ENCODE measurements around the gene FFAR2.
"Not testable (repeated sequence)": the region's sequence is repeated elsewhere in the genome, so short reads cannot be mapped to it uniquely, and the experiment has no call there.

Gene FFAR2

DNA sequence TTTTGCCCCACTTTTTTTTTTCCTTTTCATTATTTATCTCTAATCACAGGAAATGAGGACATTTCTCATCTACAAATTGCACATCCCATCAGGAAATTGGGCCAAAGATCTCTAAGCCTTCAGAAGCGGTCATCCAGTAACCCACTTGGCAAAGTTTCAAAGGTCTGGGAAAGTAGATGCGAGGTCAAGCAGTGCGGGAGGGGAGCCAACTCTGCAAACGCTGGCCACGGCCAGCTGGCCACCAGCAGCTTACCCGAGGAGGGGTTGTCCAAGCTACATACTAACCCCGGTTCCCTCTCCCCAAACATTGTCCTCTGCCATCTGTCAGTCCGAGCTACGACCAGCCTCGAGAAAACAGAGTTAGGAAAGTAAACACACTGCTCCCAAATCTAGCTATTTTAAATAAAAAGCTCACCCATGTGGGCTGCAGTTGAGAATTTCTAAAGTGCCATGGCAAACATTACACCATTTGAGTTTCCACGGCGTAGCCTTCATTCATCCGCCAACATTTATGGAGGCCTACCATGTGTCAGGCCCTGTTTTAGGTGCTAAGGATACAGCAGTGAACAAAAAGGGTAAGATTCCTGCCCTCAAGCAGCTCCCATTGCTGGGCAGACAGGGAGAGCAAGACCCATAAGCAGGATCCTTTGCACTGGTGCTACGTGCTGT, 11.5 kb downstream of the FFAR2 start:
- in situ Hi-C loops (cut with MboI; ENCODE audit: low sequenced_read_pairs, unreplicated experiment), result loop anchor here (10.0 kb wide), 1 partner anchor 105 kb away; the partner anchor contains the start of gene FFAR3
- DNase-seq (ENCODE audit: low spot score), result no peak
- TF ChIP-seq, protein P1, sequence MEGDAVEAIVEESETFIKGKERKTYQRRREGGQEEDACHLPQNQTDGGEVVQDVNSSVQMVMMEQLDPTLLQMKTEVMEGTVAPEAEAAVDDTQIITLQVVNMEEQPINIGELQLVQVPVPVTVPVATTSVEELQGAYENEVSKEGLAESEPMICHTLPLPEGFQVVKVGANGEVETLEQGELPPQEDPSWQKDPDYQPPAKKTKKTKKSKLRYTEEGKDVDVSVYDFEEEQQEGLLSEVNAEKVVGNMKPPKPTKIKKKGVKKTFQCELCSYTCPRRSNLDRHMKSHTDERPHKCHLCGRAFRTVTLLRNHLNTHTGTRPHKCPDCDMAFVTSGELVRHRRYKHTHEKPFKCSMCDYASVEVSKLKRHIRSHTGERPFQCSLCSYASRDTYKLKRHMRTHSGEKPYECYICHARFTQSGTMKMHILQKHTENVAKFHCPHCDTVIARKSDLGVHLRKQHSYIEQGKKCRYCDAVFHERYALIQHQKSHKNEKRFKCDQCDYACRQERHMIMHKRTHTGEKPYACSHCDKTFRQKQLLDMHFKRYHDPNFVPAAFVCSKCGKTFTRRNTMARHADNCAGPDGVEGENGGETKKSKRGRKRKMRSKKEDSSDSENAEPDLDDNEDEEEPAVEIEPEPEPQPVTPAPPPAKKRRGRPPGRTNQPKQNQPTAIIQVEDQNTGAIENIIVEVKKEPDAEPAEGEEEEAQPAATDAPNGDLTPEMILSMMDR (IDR thresholded peaks at IDR 0.05; ENCODE audit: borderline replicate concordance, control extremely low read depth, extremely low read depth, insufficient read depth, missing control alignments), result no peak

DNA sequence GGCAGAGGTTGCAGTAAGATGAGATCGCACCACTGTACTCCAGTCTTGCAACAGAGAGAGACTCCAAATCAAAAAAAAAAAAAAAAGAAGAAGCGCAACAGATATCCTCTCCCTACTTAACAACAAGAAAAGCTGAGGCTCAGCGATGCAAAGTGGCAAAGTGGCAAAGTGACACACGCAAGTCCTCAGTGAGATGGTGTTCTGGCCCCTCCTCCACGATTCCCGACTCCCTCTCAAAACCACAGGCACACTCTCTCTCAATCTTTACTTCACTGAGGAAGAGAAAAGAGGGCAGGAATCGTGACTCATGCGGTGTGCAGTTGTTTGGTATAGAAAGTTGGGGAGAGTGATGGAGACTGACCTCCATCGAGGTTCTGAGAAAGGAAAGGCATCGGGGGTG, 12.6 kb downstream of the FFAR2 start:
- in situ Hi-C loops (cut with MboI; ENCODE audit: low sequenced_read_pairs, unreplicated experiment), result loop anchor here (10.0 kb wide), 1 partner anchor 106 kb away; the partner anchor contains the start of gene FFAR3
- no peak for DNase-seq (ENCODE audit: low spot score)
- TF ChIP-seq, protein P1 (IDR thresholded peaks at IDR 0.05; ENCODE audit: borderline replicate concordance, control extremely low read depth, extremely low read depth, insufficient read depth, missing control alignments), result no peak

DNA sequence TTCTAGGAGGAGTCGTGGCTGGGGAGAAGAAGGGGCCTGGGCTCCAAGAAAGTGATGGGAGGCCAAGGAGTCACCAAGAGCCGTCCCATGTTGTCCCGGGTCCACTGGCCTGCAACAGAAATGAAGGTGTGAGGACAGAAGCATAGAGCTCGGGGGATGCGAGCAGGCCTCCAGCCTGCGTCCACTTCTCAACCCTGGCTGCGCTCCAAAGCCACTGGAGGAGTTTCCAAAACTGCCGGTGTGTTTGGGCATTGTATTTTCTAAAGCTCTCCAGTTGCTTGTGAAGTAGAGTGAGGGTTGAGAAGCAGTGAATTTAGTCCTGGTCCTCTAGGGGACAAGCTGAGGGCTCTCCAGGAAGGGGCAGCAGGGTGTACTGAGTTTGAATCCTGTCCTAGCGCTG, 13.0 kb downstream of the FFAR2 start:
- in situ Hi-C loops (cut with MboI; ENCODE audit: low sequenced_read_pairs, unreplicated experiment), result loop anchor here (10.0 kb wide), 1 partner anchor 106 kb away; the partner anchor contains the start of gene FFAR3
- TF ChIP-seq, protein P1 (IDR thresholded peaks at IDR 0.05; ENCODE audit: borderline replicate concordance, control extremely low read depth, extremely low read depth, insufficient read depth, missing control alignments), result no peak

DNA sequence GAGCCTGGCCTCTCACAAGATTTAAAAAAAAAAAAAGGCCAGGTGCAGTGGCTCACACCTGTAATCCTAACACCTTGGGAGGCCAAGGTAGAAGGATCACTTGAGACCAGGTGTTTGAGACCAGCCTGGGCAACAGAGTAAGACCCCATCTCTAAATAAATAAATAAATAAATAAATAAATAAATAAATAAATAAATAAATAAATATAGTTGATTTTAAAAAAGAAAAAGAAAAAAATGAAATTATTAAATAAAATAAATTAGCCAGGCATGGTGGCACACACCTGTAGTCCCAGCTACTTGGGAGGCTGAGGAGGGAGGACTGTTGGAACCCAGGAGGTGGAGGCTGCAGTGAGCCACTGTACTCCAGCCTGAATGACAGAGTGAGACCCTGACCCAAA, 13.7 kb downstream of the FFAR2 start:
- DNase-seq (ENCODE audit: low spot score), result not testable (repeated sequence)
- in situ Hi-C loops (cut with MboI; ENCODE audit: low sequenced_read_pairs, unreplicated experiment), result loop anchor here (10.0 kb wide), 1 partner anchor 107 kb away; the partner anchor contains the start of gene FFAR3

More for the DNA sequence above, 13.0 kb downstream of the FFAR2 start:
- DNase-seq (ENCODE audit: low spot score), result no peak

DNA sequence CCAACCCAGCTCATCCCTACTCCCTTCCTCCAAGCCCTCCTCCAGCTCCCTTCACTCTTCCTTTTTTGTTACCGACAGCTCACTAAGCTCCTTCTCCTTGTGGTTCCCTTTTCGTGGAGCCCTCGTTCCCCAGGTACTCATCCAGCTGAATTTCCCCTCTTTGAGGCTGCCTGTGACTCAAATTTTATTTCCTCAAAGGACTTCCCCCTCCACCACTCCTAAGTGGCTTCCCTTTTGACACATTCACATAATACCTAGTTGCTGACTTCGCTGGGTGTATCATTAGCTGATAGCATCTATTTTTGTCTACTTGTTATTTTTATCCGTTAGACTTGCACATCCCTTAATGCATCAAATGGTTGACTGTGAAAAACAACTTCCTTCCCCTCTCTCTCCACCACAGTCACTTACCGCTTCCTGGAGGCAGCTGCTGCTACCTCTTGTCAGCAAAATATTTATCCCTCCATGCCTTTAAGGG, 14.5 kb downstream of the FFAR2 start:
- in situ Hi-C loops (cut with MboI; ENCODE audit: low sequenced_read_pairs, unreplicated experiment), result loop anchor here (10.0 kb wide), 1 partner anchor 108 kb away; the partner anchor contains the start of gene FFAR3
- DNase-seq (ENCODE audit: low spot score), result peak; percentile 79
- TF ChIP-seq, protein P1 (IDR thresholded peaks at IDR 0.05; ENCODE audit: borderline replicate concordance, control extremely low read depth, extremely low read depth, insufficient read depth, missing control alignments), result peak; percentile 24

DNA sequence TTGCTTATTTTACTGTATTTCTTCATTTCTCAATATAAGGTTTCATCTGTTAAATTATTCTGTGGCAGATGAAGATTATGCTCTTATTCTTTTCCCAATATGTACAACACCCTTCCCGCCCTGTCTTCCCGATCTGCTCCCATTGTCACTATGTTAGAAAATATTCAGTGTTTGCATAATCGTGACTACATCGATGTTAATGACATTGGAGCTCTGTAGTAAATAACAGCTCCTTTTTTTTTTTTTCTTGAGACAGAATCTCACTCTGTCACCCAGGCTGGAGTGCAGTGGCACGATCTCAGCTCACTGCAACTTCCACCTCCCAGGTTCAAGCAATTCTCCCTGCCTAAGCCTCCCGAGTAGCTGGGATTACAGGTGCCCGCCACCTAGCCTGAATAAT, 14.9 kb downstream of the FFAR2 start:
- DNase-seq (ENCODE audit: low spot score), result not testable (repeated sequence)
- in situ Hi-C loops (cut with MboI; ENCODE audit: low sequenced_read_pairs, unreplicated experiment), result loop anchor here (10.0 kb wide), 1 partner anchor 108 kb away; the partner anchor contains the start of gene FFAR3

DNA sequence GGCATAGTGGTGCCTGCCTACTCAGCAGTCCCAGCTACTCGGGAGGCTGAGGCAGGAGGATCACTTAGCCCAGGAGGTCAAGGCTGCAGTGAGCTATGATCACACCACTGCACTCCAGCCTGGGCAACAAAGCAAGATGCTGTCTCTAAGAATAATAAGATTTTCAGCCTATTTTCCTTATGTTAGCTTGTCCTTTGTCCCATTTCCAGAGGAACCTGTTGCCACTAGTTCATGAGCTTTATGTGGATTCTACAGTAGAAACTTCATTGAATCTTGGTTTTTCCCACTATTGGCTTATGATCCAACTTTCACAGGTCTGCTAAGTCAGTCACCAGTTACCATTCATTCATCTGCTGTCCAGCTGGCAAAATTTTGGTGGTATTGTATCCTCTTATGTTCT, 18.2 kb downstream of the FFAR2 start:
- in situ Hi-C loops (cut with MboI; ENCODE audit: low sequenced_read_pairs, unreplicated experiment), result loop anchor here (10.0 kb wide), 1 partner anchor 111 kb away; the partner anchor contains the start of gene FFAR3
- TF ChIP-seq, protein P1 (IDR thresholded peaks at IDR 0.05; ENCODE audit: borderline replicate concordance, control extremely low read depth, extremely low read depth, insufficient read depth, missing control alignments), result no peak

More for the DNA sequence above, 18.2 kb downstream of the FFAR2 start:
- no peak for DNase-seq (ENCODE audit: low spot score)
